Measurements from ENCODE around the gene ZCCHC14. TPM values are rescaled to one million over a fixed set of nuclear protein-coding genes. Genes with fewer than 3 reads are reported as not detected.
"Not testable (repeated sequence)": the region's sequence is repeated elsewhere in the genome, so short reads cannot be mapped to it uniquely, and the experiment has no call there.

ZCCHC14 gene
- total RNA-seq, 1 donor from 2014 or later = 13.2 TPM

DNA sequence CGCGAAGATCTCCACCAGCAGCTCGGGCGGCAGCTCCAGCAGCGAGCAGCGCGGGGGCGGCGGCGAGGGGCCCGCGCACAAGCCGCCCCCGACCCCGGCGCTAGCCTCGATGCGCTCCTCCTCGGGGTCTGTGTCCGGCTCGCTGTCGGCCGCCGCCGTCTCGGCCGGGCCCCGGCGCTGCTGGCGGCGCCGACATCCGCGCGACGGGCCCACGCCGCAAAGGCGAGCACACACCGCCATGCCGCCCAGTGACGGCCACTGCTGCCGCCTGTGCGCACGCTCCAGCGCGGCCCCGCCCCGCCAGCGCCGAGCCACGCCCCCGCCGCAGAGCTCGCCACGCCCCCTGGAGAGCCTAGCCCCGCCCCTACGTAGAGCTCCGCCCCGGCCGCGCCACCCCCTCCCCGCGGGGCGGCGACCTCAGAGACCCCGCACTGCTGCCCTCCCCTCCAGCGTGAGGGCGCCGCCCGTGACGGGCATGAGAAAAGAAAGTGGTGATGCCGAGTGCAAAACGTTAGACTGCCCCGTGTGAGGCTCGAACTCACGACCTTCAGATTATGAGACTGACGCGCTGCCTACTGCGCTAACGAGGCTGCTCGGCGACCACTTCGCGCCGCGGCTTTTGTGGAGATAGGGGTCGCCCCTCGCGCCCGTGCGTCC is 109.2 kb downstream of the ZCCHC14 start, which contains the start of gene FBXO31:
Gene FBXO31, minus strand, starts transcription at position 272 of the 657 bp plus-strand sequence. Its CDS starts 32 bp downstream, at position 240.
- ATAC-seq (ENCODE audit: poor library complexity) (peak; percentile 89), DNase-seq (peak; percentile 92)
- intact Hi-C loops (cut with DNase I) = loop anchor here (5.0 kb wide), 1 partner anchor 56 kb away; no protein-coding TSS in a partner anchor

DNA sequence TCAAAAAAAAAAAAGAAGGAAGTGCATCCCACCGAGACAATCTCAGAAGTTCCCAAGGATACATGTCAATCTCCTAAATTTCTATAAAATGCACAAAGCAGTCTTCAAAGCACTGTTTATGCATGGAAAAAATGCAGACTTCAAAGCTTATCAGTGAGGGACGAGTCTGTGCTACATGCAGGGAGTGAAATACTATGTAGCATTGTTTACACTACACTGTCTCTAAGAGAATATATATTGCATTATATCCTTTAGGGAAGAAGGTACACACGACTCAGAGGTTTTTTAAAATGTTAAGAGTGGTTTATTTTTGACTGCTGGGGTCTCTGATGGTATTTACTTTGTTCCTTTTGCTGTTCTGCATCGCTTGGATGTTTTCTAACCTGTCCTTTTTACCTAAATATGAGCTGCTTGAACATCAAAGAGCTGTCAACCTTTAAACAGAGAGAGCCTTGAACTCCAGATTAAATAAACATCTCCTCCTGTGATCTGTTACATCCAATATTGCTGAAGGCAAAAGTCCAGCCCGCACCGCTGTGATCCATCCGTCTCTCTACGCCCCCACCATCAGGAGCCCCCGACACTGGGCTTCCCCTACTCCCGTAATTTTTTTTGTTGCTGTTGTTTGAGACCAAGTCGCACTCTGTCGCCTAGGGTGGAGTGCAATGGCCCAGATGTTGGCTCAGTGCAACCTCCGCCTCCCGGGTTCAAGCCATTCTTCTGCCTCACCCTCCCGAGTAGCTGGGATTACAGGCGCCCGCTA is 110.6 kb downstream of the ZCCHC14 start:
- DNase-seq (no peak), ATAC-seq (ENCODE audit: poor library complexity) (no peak)
- intact Hi-C loops (cut with DNase I) = loop anchor here (5.0 kb wide), 1 partner anchor 55 kb away; no protein-coding TSS in a partner anchor

GRCh38 chr16:87380881-87381280 is 111.9 kb downstream of the ZCCHC14 start:
- intact Hi-C loops (cut with DNase I) = loop anchor here (5.0 kb wide), 1 partner anchor 54 kb away; no protein-coding TSS in a partner anchor
- DNase-seq (no peak), ATAC-seq (ENCODE audit: poor library complexity) (no peak)

GRCh38 chr16:87380403-87380802 is 112.4 kb downstream of the ZCCHC14 start:
- intact Hi-C loops (cut with DNase I) = loop anchor here (5.0 kb wide), 1 partner anchor 53 kb away; no protein-coding TSS in a partner anchor
- DNase-seq (no peak), ATAC-seq (ENCODE audit: poor library complexity) (no peak)

DNA sequence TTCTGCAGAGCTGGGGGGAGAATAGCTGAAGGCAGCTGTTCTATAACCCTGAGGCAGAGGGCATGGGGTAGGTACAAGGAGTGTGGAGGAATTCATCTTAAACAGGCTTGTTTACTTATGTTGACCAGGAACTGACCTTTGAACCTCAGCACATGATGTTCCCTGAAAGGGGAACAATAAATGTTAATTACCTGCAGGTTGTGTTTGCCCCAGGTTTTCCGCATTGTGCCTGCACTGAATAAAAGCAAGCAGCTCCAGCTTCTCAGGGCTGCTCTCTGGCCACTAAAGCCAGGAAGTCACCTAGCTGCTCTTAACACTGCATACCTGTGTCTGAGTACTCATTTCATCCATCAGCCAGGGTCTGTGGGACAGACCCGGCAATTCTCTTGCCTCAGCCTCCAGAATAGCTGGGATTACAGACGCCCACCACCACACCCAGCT is 113.5 kb downstream of the ZCCHC14 start:
- DNase-seq; intact Hi-C loops (cut with DNase I); ATAC-seq (ENCODE audit: poor library complexity): not testable (repeated sequence)

DNA sequence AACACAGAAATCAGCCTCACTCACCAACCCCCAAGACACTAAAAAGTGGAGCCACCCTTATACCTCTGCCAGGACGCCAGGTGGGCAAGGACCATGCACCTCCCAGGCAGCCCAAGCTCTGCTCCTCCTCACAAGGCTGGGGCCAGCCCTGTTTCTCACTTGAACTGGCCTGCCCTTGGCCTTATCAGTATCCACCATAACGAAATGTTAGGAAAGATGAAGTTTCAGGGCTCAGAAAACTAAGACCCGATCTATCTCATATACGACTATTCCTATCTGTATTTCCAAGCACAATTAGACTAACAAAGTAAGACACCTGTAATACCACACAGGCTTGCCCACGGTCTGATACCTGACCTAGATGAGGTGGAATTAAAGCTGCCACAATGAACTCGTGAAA is 116.2 kb downstream of the ZCCHC14 start:
- intact Hi-C loops (cut with DNase I) = no loop called here
- ATAC-seq (ENCODE audit: poor library complexity) (no peak), DNase-seq (no peak)

DNA sequence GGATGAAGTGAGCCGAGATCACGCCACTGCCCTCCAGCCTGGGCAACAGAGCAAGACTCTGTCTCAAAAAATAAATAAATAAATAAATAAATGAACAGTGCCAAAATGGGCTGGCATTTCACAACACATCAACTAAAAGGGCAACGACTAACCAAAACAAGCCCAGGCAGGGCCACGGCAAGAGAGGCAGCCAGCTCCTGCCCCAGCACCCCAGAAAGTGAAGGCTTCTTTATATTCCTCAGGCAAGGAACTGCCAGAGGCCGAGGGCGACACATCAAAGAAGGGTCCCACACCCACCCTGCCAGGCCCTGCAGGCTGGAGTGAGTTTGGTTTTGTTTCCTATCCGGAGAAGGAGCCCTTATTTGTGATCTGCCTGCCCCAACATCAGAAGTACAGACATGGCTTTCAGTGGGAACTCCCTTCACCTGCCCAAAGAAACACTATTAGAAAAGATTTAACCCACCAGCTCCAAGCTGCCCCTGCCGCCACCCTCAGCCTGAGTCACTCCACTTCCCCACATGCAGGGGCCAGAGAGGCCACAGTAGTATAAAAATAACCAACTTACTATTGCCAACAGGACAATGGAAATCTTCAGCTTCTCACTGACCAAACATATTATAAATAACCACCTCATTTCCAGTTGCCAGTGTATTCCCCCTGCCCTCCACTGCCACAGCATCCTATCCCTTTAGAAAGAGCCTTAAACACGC is 117.2 kb downstream of the ZCCHC14 start:
- intact Hi-C loops (cut with DNase I) = no loop called here
- ATAC-seq (ENCODE audit: poor library complexity) (peak; percentile 69), DNase-seq (no peak)

DNA sequence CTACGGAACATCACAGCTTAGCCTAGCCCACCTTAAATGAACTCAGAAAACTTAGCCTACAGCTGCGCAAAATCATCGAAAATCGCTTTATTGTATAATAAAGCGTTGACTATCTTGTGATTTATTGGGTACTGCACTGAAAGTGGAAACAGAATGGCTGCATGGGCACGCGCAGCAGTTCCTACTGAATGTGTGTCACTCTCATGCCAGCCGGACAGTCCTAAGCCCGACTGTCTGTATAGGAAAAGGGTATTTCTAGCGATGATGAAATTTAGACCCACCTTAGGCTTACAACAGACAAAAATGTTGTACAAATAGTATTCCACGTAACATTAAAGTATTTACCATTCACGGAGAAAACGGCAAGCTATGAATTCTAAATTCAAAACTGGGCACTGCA is 118.5 kb downstream of the ZCCHC14 start:
- peak; percentile 15 for DNase-seq
- no peak for ATAC-seq (ENCODE audit: poor library complexity)
- intact Hi-C loops (cut with DNase I) = no loop called here

- ATAC-seq (ENCODE audit: poor library complexity) (no peak), DNase-seq (no peak)
- intact Hi-C loops (cut with DNase I) = no loop called here
Measured at GRCh38 chr16:87372305-87372704, 120.5 kb downstream of the ZCCHC14 start.

DNA sequence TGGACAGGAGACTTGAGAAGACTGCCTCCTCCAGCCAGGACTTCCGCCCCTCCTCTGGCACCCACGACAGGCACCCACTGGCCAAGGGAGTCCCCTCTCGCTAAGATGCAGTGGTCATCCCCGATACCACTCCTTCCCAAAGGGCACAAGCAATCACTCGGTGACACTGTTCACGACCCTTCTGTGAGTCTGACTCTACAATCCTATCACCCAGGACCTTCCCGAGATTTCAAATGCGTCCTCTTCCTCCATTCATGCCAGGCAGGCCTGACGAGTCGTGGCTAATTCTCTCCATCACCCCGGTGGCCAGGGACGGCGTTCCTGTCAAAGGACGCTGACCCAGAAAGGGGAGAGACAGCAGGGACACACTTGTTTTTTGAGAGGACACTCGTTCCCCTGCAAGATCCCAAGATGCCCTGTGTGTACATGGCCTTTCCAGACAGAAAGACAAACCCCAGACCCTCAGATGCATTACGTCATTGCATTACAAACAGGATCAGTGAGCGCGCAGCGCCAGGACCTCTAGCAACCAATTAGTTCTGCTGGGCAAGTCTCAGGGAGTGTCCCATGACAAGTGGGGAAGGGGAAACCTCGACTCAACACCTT is 121.5 kb downstream of the ZCCHC14 start:
- DNase-seq (peak; percentile 46), ATAC-seq (ENCODE audit: poor library complexity) (peak; percentile 21)
- intact Hi-C loops (cut with DNase I) = no loop called here

DNA sequence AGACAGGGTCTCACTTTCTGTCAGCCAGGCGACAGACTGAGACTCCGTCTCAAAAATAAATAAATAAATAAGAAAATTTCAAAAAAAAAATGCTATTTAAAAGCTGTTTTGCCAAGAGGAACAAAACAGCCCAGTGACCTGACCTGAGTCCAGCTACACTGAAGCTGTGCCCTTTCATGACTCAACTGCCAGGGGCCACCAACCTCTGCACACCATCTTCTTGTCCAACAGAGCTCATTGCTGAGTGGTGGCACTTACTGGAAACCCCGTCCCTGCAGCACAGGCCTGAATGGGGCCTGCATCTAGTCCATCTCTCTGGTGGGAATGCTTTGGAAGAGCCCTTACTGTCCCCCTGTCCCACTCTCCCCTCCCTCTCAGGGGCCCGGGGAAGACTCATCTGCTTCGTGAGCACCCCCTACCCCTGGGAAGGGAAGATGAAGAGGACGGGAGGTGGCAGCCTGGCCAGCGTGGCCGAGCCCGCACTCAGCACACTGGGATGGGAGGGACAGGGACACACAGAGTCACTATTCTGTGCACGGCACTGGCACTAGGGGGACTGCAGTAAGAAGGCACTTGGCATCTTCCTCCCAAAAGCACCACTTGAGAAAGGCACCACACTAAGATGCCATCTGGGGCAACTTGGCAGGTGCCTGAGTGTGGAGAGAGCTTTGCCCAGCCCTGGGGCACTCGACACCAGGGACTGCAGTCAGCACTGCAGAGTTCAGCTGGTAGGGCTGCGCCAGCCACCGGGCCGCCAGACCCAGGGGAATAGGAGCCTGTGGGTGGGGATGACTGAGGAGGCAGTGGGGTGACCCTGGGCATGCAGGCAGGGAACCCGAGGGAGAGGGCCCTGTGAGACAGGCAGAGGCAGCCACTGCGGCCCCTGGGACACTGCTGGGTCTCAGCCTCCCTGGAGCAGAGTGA is 122.8 kb downstream of the ZCCHC14 start:
- peak; percentile 64 for DNase-seq
- intact Hi-C loops (cut with DNase I) = no loop called here
- peak; percentile 77 for ATAC-seq (ENCODE audit: poor library complexity)

- ATAC-seq (ENCODE audit: poor library complexity) (no peak), DNase-seq (peak; percentile 22)
- intact Hi-C loops (cut with DNase I) = no loop called here
Measured at GRCh38 chr16:87369117-87369765, 123.6 kb downstream of the ZCCHC14 start.

DNA sequence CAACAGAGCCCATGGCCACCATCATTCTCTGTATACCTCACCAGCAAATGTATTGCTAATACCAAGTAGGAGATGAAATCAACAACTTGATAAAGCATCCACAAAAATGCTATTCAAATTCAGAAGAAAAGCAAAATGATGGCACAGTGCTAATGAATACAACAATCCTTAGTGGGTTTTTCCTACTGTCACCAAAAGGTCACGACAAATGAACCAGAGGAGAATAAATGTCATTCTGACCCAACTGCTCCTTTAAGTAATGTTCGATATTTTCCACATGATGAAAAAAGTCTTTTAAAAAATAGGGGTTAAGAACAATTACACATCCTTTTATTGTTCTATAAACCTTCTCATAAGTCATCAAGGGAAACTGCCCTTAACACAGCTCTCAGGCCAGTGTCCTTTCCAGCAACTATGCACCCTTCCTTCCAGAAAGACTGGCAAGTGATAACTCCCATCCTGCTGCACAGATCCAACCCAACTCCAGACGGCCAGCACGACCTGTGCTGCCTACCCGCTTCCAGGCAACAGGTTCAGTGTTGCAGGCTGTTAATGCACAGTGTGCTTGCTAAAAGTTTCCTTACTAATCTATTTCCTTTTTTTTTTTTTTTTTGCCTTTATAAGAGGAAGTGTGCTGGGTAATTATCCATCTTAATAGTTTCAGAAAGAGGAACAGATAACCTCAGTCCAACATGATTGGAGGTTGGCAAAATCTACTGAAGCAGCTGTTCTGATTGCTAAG is 124.6 kb downstream of the ZCCHC14 start:
- DNase-seq (peak; percentile 41), ATAC-seq (ENCODE audit: poor library complexity) (peak; percentile 31)
- intact Hi-C loops (cut with DNase I) = no loop called here

- intact Hi-C loops (cut with DNase I) = no loop called here
- no peak for DNase-seq
Measured at GRCh38 chr16:87367529-87367928, 125.3 kb downstream of the ZCCHC14 start.

DNA sequence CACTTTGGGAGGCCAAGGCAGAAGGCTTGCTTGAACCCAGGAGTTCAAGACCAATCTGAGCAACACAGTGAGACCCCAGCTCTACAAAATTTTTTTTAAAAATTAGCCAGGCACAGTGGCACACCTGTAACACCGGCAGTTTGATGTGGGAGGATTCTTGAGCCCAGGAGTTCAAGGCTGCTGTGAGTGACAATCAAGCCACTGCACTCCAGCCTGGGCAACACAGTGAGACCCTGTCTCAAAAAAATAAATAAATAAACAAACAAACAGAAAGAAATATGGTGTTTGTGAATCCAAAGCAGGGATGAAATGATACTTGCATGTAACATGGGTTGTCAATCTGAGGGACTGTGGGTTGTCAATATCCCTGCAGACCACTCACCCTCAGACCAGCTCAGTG is 125.9 kb downstream of the ZCCHC14 start:
- intact Hi-C loops (cut with DNase I) = no loop called here
- DNase-seq (peak; percentile 8), ATAC-seq (ENCODE audit: poor library complexity) (no peak)

More at GRCh38 chr16:87367529-87367928, 125.3 kb downstream of the ZCCHC14 start:
- no peak for ATAC-seq (ENCODE audit: poor library complexity)

DNA sequence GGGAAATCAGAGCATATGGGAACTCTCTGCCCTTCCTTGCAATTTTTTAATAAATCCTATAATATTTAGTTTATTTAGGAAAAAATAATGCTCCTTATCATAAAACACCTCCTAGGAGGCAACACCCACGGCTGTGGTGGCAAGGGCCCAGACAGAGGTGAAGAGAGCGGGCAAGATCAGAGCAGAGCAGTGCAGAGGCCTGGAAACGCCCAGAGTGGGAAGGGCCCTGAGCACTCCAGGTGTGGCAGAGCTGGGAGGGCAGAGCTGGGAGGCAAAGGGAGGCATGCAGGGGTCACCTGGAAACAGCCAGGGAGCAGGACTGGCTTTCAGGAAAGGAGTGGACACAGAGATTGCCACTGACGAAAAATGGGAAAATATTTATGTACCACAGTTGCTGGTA is 126.5 kb downstream of the ZCCHC14 start:
- intact Hi-C loops (cut with DNase I) = no loop called here
- DNase-seq (peak; percentile 15), ATAC-seq (ENCODE audit: poor library complexity) (no peak)
